ENCODE measurements around the gene SLC39A9. TPM values are rescaled to one million over a fixed set of nuclear protein-coding genes. Genes with fewer than 3 reads are reported as not detected.

Gene SLC39A9
- polyA plus RNA-seq, 1 donor from 2014 or later = 88.5 TPM

DNA sequence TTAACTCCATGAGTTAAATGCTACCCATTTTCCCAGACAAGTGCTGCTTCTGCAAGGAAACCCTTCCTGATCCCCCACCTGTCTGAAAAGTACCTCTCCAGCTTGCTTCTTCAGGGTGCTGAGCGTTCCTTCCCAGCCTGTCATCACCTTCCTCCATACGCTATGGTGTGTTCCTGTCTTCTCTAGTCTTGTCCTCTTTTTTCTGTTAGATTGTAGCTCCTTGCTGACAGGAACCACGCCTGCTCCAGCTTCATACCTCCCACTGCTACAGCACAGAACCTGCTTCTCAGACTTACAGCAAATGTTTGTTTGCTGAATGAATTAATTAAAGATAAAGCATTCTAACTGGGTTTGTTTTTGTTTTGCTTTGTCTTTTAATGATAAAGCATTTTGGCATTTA lies 39.5 kb upstream of the SLC39A9 start:
- Histone ChIP-seq H3K27me3 (ENCODE audit: insufficient read depth, low read depth, low read length) (no peaks in the 10 kb centered on the region), H3K9me3 (ENCODE audit: low read length) (no peaks in the 10 kb centered on the region), H2AFZ (ENCODE audit: low read depth, low read length) (no peak overlapping the region), H3K79me2 (replicated peaks; ENCODE audit: insufficient read depth, low read length) (no peaks in the 10 kb centered on the region), H3K4me3 (ENCODE audit: low read length) (no peak overlapping the region), H3K9me2 (ENCODE audit: insufficient read depth, low read length) (no peaks in the 10 kb centered on the region), H3F3A (ENCODE audit: insufficient read depth, low read length, poor library complexity, severe bottlenecking) (no peaks in the 10 kb centered on the region), H3K36me3 (ENCODE audit: insufficient read depth, low read length) (no peaks in the 10 kb centered on the region), H3K4me2 (ENCODE audit: low read length) (no peak overlapping the region), H4K20me1 (ENCODE audit: insufficient read depth) (no peaks in the 10 kb centered on the region), H3K27ac (ENCODE audit: low read length) (no peak overlapping the region), H3K9ac (ENCODE audit: low read length) (no peak overlapping the region)
- TF ChIP-seq MXI1 (conservative IDR thresholded peaks at IDR 0.05; ENCODE audit: poor library complexity, severe bottlenecking) (no peak), SMC3 (conservative IDR thresholded peaks at IDR 0.05; ENCODE audit: poor library complexity) (no peak), EZH2 (IDR thresholded peaks at IDR 0.05; ENCODE audit: borderline replicate concordance, insufficient read depth, low read length, poor library complexity, severe bottlenecking) (no peak), POLR2AphosphoS5 (IDR thresholded peaks at IDR 0.05) (no peak), RAD21 (conservative IDR thresholded peaks at IDR 0.05) (no peak)
- TF ChIP-seq, protein P1, sequence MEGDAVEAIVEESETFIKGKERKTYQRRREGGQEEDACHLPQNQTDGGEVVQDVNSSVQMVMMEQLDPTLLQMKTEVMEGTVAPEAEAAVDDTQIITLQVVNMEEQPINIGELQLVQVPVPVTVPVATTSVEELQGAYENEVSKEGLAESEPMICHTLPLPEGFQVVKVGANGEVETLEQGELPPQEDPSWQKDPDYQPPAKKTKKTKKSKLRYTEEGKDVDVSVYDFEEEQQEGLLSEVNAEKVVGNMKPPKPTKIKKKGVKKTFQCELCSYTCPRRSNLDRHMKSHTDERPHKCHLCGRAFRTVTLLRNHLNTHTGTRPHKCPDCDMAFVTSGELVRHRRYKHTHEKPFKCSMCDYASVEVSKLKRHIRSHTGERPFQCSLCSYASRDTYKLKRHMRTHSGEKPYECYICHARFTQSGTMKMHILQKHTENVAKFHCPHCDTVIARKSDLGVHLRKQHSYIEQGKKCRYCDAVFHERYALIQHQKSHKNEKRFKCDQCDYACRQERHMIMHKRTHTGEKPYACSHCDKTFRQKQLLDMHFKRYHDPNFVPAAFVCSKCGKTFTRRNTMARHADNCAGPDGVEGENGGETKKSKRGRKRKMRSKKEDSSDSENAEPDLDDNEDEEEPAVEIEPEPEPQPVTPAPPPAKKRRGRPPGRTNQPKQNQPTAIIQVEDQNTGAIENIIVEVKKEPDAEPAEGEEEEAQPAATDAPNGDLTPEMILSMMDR (IDR thresholded peaks at IDR 0.05; ENCODE audit: poor library complexity, severe bottlenecking) = no peak

DNA sequence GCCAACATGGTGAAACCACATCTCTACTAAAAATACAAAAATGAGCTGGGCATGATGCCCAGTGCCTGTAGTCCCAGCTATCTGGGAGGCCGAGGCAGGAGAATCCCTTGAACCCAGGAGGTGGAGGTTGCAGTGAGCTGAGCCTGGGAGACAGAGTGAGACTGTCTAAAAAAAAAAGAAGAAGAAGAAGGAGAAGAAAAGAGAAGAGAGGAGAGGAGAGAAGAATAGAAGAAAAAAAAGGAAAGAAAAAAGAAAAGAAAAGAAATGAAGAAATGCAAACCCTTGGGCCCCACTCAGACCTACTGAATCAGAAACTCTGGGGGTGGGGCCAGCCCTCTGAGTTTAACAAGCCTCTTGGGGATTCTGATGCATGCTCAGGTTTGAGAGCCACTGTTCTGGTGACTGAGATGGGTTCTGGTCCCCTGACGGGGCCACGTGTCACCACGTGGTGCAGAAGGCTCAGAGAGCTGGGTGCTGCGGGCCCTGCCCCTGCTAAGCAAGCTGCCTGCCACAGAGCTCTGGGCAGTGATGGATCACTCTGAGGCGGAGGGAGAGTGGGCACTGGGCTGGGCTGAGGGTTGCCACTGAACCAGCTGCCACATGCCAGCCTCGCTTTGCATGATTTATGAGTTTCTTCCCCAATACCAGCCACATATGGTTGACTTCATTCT lies 37.9 kb upstream of the SLC39A9 start:
- no peaks in the 10 kb centered on the region for H3K9me3 ChIP-seq (ENCODE audit: low read length)
- H3F3A ChIP-seq (ENCODE audit: insufficient read depth, low read length, poor library complexity, severe bottlenecking) = no peaks in the 10 kb centered on the region
- TF ChIP-seq MXI1 (conservative IDR thresholded peaks at IDR 0.05; ENCODE audit: poor library complexity, severe bottlenecking) = no peak
- TF ChIP-seq EP300 (conservative IDR thresholded peaks at IDR 0.05; ENCODE audit: poor library complexity, severe bottlenecking) = no peak
- no peak for TF ChIP-seq EZH2 (IDR thresholded peaks at IDR 0.05; ENCODE audit: borderline replicate concordance, insufficient read depth, low read length, poor library complexity, severe bottlenecking)
- TF ChIP-seq TAF1 (IDR thresholded peaks at IDR 0.05; ENCODE audit: low read depth) = no peak
- TF ChIP-seq, protein P1 (IDR thresholded peaks at IDR 0.05; ENCODE audit: poor library complexity, severe bottlenecking) = no peak
- no peak for TF ChIP-seq RAD21 (conservative IDR thresholded peaks at IDR 0.05)
- no peak for TF ChIP-seq SMC3 (conservative IDR thresholded peaks at IDR 0.05; ENCODE audit: poor library complexity)
- TF ChIP-seq, protein P2, sequence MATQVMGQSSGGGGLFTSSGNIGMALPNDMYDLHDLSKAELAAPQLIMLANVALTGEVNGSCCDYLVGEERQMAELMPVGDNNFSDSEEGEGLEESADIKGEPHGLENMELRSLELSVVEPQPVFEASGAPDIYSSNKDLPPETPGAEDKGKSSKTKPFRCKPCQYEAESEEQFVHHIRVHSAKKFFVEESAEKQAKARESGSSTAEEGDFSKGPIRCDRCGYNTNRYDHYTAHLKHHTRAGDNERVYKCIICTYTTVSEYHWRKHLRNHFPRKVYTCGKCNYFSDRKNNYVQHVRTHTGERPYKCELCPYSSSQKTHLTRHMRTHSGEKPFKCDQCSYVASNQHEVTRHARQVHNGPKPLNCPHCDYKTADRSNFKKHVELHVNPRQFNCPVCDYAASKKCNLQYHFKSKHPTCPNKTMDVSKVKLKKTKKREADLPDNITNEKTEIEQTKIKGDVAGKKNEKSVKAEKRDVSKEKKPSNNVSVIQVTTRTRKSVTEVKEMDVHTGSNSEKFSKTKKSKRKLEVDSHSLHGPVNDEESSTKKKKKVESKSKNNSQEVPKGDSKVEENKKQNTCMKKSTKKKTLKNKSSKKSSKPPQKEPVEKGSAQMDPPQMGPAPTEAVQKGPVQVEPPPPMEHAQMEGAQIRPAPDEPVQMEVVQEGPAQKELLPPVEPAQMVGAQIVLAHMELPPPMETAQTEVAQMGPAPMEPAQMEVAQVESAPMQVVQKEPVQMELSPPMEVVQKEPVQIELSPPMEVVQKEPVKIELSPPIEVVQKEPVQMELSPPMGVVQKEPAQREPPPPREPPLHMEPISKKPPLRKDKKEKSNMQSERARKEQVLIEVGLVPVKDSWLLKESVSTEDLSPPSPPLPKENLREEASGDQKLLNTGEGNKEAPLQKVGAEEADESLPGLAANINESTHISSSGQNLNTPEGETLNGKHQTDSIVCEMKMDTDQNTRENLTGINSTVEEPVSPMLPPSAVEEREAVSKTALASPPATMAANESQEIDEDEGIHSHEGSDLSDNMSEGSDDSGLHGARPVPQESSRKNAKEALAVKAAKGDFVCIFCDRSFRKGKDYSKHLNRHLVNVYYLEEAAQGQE (IDR thresholded peaks at IDR 0.05; ENCODE audit: borderline replicate concordance) = no peak
- TF ChIP-seq POLR2AphosphoS5 (IDR thresholded peaks at IDR 0.05) = no peak

More for the DNA sequence above, 37.9 kb upstream of the SLC39A9 start:
- H4K20me1 ChIP-seq (ENCODE audit: insufficient read depth) = no peaks in the 10 kb centered on the region
- H3K9me2 ChIP-seq (ENCODE audit: insufficient read depth, low read length) = no peaks in the 10 kb centered on the region
- H3K36me3 ChIP-seq (ENCODE audit: insufficient read depth, low read length) = no peaks in the 10 kb centered on the region
- no peak overlapping the region for H3K4me3 ChIP-seq (ENCODE audit: low read length)
- no peak overlapping the region for H3K27ac ChIP-seq (ENCODE audit: low read length)
- H3K79me2 ChIP-seq (replicated peaks; ENCODE audit: insufficient read depth, low read length) = no peaks in the 10 kb centered on the region
- no peak overlapping the region for H2AFZ ChIP-seq (ENCODE audit: low read depth, low read length)
- H3K9ac ChIP-seq (ENCODE audit: low read length) = no peak overlapping the region
- H3K4me2 ChIP-seq (ENCODE audit: low read length) = no peak overlapping the region
- no peaks in the 10 kb centered on the region for H3K27me3 ChIP-seq (ENCODE audit: insufficient read depth, low read depth, low read length)
